ENCODE results near the gene CABLES2. TPM values are rescaled to one million over a fixed set of nuclear protein-coding genes. Genes with fewer than 3 reads are reported as not detected.

Gene CABLES2
- total RNA-seq, 1 donor from 2014 or later, result 0.96 TPM

- DNase-seq (ENCODE audit: low spot score), result no peak
These were observed 34.8 kb downstream of the CABLES2 start for GRCh38 chr20:62372042-62372993.

GRCh38 chr20:62371588-62372041 lies 35.5 kb downstream of the CABLES2 start:
- DNase-seq (ENCODE audit: low spot score), result no peak

DNA sequence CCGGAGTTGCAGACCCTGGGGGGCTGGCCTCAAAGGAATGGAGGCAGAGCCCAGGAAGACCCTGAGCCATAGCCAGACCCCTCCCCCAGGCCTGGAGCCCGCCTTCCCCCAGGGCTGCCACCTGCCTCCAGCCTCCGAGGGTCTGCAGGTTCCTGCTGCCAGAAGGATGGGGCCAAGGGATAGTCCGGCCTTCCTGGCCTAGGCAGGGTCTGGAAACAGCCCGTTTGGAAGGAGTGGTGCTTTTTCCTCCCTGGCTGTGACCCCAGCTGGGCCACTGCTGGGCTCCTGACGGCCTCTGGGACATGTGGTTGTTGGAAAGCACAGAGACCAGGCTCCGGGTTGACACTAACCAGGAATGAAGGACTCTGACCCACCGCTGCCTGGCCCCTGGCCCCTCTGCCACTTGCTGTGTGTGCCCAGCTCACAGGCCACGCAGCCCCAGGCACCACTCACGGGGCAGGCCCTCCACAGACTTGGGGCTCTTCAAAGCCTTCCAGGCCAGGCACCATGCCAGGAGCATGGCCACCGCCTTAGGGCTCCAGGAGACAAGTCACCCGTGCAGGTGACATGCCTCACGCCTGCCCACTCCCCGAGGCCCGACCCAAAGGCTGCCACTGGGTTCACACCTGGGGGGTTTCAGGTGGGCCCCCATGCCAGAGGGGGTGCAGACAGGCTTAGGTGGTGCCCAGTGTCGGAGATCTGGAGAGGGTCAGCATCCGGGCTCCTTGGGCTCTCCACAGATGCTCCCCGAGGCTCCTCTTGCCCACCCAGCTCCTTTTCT lies 36.1 kb downstream of the CABLES2 start:
- DNase-seq (ENCODE audit: low spot score), result no peak

- DNase-seq (ENCODE audit: low spot score), result peak; percentile 59
These were observed 36.8 kb downstream of the CABLES2 start for GRCh38 chr20:62370115-62370806.

DNA sequence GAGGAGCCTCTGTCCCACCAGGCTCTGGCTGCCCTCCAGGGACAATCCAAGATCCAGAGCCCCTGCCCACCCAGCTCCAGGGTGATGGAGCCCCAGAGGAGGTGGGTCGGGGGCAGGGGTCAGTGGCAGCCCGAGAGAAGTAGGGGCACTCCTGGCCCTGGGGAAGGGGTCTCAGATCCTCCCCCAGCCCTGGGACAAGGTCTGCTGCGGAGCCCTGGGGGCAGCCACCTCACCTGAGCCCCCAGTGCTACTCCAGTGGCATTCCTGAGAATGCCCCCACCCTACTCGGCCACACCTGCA lies 37.3 kb downstream of the CABLES2 start:
- no peak for DNase-seq (ENCODE audit: low spot score)

DNA sequence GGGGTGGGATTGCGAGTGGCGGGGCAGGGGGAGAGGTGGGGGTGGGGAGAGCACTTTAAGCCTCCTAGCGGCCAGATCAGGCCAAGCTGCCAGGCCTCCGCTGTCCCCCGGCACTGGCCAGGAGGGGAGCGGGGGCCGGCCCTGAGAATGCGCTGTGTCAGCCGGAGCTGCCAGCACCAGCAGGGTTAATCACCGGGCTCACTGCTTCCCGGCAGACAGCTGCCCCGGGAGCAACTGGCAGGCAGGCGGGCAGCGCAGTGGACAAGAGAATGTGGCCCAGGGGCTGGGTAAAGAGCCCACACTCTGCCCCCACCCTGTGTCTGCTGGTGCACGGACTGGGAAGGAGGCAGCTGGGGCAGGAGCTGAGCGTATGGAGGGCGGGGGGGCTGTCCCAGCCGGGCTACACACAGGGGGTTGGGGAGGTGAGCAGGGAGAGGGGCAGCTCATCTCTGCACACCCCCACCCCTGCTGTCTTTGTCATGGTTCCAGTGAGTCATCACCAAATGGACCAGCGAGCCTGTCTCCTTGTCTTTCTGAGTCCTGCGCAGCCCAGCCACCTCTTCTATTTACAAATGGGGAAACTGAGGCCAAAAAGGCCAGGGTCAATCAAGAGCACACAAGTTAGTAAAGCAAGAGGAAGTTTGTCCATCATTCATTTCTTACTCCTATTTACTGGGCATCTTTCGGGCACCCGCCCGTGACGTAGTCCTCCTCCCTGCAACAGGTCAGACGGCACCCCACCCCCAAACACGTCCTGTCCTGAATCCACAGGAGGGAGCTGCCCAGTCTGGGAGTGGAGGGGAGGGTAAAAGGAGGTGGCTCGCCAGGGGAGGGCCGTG lies 37.9 kb downstream of the CABLES2 start:
- DNase-seq (ENCODE audit: low spot score), result no peak

DNA sequence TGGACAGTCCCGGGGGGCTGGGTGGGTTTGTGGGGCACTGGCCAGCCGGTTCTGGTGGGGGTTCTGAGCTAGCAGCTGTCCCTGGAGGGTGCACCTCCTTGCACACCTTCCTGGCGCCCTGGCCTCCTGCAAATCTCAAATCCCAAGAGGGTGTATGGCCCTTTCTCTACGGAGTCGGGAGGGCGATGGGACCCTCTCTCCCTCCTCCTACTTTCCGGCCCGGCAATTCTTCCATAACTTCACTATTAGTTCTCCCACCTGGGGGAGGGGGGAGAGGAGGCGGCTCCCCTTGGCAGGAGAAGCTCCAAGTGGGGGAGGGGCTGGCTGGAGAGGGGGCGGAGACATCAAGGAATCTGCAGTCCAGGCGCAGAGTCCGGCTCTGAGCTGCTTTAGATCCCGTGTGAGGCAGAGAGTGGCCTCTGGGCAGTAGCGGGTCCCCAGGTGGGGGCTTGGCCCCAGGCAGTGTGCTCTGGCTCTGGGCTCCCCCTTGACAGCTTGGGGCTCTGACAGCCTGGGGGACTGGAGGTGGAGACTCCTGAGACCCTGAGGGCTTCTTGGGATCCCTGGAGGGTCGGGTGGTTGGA lies 38.6 kb downstream of the CABLES2 start:
- DNase-seq (ENCODE audit: low spot score), result peak; percentile 56

DNA sequence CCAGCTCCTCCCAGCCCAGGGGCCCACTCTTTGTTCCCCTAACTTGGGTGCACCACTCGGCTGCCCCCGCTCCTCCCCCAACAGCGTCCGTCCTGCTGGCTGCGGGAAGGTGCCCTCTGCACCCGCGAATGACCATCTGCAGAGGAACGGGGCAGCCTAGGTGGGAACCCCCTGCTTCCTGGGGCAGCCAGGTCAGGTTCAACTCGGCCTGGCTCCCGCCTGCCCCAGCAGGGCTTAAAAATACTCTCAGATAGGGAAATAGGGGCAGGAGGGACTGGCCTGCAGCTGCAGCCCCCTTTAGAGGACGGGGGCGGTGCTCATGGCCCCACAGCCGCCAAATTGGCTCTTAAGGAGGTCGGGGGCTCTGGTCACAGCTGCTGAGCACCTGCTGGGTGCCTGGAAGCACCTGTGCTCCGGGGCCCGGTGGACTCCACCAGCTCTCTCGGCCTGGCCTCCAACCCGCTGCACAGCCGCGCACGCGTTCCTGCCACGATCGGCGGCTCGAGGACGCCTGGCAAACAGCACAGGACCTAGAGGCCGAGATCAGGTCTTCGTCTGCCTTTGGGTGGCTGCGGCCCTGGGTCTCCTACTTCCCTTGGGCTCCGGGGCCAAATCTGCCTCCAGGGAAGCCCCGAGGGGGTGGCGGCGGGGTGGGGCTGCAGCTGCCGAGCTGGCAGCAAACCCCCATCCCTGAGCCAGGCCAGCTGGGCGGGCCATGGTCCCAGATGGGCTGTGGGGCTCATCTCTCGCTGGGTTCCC lies 39.3 kb downstream of the CABLES2 start:
- DNase-seq (ENCODE audit: low spot score), result no peak

GRCh38 chr20:62367136-62367632 lies 39.9 kb downstream of the CABLES2 start, which contains the start of gene LAMA5:
TSS of gene LAMA5 (minus strand) at chr20:62367312. CDS start at chr20:62367245, 67 bp downstream.
- peak; percentile 56 for DNase-seq (ENCODE audit: low spot score)

- no peak for DNase-seq (ENCODE audit: low spot score)
These were observed 40.5 kb downstream of the CABLES2 start for GRCh38 chr20:62366370-62367135.

- DNase-seq (ENCODE audit: low spot score), result peak; percentile 62
These were observed 41.2 kb downstream of the CABLES2 start for GRCh38 chr20:62365814-62366369.

GRCh38 chr20:62364911-62365736 lies 42.0 kb downstream of the CABLES2 start:
- no peak for DNase-seq (ENCODE audit: low spot score)

- DNase-seq (ENCODE audit: low spot score), result no peak
These were observed 42.9 kb downstream of the CABLES2 start for GRCh38 chr20:62363920-62364851.

GRCh38 chr20:62362991-62363919 lies 43.8 kb downstream of the CABLES2 start:
- DNase-seq (ENCODE audit: low spot score), result no peak

DNA sequence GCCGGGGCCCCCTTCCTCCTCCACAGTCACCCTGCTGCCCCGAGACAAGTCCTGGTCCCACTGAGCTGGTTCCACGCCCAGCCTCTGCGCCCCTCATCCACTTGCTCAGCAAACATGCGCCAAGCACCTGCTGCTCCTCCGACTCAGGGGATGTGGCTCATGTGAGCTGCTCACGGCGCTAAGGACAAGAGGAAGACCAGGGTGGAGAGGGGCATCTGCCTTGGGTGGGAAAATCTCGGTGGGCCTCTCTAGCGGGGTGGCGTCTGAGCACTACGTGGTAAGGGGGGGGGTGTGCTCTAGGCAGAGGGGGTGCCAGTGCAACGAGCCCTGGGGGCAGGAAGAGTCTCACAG lies 44.5 kb downstream of the CABLES2 start:
- DNase-seq (ENCODE audit: low spot score), result no peak

Measured in umbilical cord (tissue), 2 donors.